ENCODE data around the gene EIF3A.
"Not testable (repeated sequence)": the region's sequence is repeated elsewhere in the genome, so short reads cannot be mapped to it uniquely, and the experiment has no call there.

EIF3A gene

DNA sequence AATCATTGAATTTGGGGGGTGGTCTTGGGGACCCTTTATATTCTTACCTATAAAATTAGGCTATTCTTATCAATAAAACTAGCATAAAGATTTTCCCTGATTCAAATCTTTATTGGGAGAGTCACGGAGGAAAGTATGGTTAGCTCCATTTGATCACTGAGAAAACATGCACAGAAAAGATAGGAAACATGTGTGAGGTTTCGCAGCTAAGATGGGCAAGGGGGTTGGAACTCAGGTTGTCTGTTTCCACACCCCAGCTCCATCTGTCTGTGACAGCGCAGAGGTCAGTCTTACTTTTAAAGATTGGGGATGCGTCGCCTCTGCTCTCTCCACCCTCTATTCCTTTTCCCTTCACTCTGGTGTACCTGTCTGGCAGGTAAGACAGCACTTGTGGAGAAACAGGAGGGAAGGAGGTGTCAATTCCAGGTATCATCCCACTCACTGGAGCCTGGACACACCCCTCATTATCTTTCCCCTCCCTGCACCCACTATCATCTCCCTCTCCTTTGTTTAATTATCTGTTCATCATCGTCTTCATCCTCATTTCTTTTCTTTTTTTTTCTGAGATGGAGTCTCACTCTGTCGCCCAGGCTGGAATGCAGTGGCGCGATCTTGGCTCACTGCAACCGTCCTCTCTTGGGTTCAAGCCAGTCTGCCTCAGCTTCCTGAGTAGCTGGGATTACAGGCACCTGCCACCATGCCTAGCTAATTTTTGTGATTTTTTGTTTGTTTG is 20.9 kb upstream of the EIF3A start:
- DNase-seq: no peak

DNA sequence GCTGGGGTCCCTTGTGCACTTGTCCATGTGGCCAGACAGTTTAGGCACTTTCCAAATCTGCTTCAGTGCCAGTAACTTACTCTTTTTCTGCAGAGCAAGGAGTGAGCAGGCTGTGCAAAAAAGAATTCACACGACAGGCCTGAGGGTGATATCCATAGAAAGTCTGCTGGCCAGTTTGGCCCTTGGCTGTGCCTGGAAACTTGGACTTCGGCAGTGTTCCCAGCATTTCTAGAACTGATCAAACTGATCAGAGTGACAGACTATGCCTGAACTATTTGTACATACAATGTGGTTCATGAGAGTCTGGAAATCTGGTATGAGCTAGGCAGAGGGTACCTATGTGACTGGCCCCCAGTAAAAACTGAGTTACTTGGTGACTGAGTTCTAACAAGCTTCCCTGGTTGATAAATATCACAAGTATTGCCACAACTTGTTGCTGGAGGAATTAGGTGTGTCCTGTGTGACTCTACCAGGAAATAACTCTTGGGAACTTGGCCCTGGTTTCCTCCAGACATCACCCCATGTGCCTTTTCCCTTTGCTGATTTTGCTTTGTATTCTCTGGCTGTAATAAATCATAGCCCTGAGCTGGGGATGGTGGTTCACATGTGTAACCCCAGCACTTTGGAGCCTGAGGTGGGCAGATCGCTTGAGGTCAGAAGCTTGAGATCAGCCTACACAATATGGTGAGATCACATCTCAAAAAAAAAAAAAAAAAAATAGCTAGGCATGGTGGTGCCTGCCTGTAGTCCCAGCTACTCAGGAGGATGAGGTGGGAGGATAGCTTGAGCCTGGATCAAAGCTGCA is 20.0 kb upstream of the EIF3A start:
- no peak for DNase-seq

DNA sequence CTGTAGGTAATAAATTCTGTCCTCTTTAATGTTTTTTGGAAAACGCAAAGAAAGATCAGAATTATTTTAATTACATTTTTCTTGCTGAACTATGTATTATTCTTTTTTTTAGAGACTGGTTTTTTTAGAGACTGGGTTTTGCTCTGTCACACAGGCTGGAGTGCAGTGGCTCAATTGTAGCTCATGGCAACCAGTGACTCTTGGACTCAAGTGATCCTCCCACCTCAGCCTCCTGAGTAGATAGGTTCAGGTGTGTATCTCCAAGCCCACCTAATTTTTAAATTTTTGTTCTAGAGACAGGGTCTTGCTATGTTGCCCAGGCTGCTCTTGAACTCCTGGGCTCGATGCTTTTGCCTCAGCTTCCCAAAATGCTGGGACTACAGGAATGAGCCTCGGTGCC is 18.0 kb upstream of the EIF3A start:
- DNase-seq: no peak

DNA sequence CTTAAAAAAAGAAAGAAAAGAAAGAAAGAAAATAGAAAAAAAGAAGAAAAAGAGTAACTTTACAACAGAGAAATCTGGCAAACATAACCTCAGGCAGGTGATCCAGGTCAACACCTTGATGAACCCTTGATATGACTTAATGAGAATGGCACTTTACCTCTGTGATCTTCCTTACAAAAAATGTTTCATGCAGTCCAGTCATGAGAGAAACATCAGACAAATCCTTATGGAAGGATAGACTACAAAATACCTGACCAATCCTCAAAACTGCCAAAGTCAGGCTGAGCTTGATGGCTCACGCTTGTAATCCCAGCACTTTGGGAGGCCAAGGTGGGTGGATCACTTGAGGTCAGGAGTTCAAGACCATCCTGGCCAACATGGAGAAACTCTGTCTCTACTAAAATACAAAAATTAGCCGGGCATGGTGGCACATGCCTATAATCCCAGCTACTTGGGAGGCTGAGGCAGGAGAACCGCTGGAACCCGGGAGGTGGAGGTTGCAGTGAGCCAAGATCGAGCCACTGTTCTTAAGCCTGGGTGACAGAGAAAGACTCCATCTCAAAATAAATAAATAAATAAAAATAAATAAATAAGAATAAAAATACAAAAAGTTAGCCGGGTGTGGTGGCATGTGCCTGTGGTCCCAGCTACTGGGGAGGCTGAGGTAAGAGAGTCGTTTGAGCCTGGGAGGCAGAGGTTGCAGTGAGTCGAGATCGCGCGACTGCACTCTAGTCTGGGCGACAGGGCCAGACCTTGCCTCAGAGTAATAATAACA is 16.2 kb upstream of the EIF3A start:
- DNase-seq: not testable (repeated sequence)

DNA sequence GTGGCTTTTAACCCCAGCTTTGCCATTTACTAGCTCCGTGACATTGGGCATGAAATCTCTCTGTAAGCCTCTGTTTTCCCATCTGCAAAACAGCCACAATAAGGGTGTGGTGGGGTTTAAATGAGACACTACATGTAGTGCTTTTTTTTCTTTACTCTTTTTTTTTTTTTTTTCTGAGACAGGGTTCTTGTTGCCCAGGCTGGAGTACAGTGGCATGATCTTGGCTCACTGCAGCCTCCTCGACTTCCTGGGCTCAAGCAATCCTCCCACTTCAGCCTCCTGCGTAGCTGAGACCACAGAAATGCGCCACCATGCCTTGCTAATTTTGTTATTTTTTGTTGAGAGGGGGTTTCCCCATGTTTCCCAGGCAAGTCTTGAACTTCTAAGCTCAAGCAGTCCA is 15.0 kb upstream of the EIF3A start:
- DNase-seq: peak; percentile 14

DNA sequence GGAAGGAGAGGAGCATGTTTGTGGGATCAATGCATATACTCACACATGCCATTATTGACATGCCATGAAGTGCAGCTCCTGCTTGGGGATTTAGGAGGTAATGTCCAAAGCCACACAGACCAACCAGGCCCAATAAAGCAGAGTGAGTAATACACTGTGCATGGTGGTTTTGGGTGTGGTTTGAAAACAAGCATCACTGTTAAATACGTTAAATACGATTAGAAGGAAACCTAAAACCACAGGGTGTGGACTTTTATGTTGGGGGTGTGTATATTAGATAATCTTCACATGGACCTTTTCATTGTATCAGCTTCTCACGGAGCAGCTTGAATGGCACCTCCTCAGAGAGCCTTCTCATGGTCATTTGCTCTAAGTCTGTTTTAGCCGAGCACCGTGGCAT is 10.4 kb upstream of the EIF3A start:
- DNase-seq: peak; percentile 54

DNA sequence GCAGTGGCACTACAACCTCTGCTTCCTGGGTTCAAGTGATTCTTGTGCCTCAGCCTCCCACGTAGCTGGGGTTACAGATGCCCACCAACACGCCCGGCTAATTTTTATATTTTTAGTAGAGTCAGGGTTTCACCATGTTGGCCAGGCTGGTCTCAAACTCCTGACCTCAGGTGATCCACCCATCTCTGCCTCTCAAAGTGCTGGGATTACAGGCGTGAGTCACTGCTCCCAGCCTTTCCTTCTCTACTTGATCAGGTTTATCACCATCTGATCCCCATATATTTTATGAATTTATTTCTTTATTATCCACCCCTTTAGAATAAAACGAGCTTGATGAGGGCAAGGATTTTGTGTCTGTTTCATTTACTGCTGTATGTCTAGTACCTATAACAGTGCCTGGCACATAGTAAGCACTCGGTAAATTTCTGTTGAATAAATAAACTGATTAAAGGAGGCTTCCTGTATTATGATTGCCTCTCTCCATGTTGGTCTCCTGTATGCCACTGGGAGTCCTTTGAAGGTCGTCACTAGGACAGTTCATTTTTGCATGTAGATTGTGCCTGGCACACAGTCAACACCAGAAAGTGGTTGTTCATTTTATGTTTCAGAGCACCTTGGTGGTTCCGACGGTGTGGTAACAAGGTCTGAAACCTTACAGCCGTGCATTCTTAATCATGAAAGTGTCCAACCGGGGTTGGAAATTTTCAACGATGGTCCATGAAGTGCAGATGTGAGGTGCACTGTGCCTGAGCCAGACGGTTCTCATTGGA is 9.6 kb upstream of the EIF3A start:
- DNase-seq: peak; percentile 42

DNA sequence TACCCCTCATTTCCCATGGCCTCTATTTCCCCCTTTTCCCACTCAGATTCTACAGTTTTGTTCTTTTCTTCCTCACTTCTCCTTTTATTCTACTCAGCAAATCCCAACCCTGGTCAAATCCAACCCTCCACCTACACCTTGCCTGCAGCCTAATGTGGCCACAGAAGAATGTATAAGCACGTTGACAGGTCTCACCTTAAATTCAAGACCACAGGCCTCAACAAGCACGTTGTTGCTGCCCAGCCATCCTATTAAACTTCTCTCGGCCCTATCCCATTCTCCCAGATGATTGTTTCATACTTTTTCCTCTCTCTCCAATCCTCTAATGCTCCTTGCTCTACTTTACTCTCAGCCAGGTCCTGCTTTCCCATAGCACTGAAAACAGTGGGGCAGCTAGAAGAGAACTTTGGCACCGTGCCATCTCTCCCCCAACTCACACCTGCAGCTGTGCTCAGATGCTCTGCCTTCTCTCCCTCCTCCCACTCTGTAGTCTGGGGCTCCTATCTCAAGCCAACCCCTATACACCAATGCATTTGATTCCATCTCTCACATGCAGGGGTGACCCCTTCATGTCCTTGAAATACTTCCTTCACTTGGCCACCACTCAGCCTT is 6.8 kb upstream of the EIF3A start:
- no peak for DNase-seq

DNA sequence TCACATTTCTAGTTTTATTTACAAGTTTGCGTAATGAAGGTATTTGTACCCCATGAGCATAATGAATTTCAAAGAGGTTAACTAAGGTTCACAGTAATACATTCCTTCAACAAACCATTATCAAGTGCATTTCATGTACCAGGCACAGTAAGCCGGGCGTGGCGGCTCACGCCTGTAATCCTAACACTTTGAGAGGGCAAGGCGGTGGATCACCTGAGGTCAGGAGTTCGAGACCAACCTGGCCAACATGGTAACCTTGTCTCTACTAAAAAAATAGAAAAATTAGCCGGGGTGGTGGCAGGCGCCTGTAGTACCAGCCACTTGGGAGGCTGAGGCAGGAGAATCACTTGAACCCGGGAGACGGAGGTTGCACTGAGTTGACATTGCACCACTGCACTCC is 4.3 kb upstream of the EIF3A start:
- DNase-seq: no peak

DNA sequence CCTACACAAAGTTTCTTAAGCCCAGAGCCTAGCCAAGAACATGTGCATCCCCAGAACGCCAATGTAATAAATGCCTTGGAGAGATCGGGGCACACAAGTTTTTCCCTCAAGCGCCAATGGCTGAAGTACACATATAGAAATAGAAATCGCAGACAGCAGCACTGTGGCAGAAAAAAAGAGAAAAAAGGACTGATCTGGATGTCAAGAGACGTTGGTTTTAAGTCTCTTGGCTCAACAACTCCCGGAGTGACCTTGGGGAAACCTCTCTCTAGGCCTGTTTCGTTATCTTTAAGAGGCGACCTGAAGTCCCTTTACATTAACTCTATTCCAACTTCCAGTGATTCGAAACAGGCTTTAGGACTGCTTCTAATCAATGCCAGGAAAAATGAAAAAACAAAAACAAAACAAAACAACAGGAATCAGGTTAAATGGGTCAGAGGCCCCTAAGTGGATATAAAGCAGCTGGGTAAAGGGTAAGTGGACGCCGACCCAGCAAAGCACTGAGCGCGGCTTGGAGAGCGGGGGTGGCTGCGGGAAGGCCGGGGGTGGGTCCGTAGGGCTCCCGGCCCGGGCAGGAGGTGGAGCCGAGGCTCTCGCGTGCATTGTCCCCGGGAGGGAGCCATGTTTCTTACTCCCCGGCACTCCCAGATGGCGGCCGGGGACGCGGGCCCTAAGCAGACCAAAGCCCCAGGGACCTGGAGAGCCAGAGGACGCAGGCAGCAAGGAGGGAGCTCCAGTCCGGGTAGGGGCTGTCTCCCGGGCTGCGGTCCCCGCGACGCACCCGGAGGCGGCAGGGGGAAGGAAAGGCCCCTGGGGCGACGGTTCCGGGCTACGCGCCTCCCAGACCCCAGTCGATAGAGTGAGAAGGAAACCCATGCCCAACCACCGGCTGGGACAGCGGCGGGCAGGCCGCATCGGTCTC is 757 bp downstream of the EIF3A start:
- peak; percentile 67 for DNase-seq

DNA sequence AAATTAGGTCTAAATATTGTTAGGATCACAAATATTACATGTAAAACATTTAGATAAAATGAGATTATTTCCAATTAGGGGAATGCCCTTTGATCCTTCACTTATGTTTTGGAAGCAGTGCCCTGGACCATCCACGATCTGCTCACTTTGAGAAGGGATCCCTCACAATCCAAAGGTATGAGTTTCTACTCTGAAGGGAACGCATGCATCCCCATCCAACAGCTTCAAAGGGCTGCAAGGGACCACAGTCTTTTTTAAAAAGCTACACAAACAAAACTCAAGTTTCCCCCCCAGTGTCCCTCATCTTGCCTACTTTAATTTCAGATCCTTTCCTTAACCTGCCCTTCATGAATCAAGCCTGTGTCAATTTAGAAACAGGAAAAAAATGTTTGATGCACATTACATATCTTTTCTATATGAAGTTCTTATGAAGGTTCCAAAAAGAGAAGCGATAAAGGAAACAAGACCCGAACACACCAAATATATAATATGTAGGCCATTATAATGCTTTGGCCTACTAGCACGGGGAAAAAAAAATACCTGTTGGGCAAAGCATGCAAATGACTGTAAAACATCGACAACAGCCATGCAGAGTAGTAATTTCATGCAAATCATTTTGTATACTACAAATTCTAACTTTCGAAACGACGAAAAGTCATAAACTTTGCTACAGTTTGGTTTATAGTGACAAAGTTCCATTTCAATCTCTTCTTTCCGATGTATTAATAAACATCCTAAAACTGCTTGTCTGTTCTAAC is 2.0 kb downstream of the EIF3A start:
- no peak for DNase-seq

DNA sequence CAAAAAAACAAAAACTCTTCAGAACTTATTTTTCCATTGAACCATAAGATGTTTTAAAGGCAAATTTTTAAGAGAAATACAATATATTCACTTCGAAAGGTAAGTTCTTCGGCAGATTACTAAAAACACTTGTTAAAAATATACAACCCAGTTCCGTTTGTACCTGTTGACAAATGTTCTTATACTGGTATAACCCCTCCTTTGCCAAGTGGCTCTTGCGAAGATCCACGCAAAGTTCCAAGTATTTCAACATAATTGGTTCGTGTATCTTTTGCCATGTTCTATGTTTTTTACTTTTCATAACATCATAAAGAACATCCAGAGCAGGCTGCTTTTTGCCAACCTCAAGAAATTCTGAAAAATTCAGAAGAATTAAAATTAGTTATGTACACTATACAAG is 7.0 kb downstream of the EIF3A start:
- DNase-seq: no peak

DNA sequence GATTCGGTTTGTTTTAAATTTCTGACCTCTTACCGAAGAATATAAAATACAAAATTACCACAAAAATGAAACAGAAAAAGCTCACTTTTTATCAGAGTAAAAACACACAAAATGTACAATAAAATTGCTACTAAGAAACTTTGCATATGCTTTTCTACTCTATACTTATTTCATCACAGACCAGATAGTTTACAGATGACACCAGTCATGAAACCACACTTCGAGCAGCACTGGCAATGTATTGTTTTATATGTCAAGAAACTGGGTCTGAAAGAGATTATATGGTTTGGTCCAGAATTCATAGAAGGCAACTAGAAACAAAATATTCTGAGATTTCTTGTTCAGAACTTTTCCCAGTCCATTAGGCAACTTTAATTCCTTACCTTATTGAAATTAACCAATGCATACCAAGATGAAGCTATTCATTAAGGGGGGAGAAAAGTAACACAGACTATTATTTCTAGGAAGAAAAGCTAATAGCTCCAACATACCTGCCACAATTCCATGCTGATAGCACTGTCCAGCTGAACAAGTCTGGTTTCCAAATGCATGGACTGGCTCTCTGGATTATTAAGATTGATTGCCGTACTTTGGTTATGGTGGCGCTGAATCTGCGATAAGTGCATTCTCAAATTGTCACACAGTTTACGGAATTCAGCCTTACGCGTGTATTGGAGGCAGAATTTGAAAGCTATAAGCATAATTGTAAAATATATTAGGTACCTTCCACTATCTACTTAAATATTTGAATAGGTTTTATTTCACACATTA is 10.0 kb downstream of the EIF3A start:
- no peak for DNase-seq

DNA sequence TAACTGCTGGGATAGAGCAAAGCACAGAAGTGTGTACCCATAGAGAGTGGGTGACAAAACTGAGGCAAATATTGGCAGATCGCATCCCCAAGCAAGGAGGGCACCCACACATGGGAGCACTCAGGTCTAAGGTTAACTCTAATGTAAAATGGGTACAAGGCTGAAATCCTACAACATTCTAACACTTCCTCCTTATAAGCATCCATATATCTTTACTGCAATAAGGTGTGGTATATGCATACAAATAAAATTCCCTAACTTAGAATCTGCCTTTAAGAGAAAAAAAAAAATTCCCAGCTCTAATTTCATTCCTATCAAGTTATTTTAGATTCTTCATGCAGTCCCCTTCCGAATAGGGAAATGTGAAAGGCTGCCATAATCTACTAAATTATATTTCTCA is 18.7 kb downstream of the EIF3A start:
- no peak for DNase-seq

DNA sequence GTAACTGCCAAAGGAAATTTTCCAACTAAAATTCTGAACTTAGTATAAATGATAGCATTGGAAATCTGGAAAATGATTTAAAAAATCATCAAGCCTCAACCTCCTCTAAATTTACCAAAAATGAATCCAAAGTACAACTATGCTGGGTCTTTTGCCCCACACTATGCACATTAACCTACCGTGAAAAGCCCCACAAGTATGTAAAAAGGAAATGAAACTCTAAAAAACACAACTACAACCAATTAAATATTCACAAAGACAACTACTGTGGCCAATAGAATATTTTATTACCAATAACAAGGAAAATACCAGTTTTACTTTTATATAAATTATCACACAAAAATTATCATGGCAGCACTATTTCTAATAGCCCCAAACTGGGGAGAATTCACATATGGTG is 19.3 kb downstream of the EIF3A start:
- DNase-seq: no peak

DNA sequence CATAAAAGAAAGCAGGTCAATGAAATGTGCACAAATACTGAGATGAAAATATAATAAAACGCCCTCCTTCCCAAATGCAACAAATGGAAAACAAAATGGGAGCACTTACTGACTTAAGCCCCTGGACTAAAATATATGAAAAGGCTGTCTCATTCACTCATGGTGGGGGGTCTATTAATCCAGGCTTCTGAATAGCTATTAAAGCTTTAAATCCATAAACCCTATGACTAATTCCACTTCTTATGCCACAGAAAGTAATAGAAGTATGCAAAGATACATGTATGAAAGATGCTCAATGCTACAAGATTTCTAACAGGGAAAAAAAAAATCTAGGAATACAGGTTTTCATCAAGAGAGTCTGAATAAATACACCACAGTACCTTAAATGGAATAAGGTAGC is 20.5 kb downstream of the EIF3A start:
- DNase-seq: no peak

DNA sequence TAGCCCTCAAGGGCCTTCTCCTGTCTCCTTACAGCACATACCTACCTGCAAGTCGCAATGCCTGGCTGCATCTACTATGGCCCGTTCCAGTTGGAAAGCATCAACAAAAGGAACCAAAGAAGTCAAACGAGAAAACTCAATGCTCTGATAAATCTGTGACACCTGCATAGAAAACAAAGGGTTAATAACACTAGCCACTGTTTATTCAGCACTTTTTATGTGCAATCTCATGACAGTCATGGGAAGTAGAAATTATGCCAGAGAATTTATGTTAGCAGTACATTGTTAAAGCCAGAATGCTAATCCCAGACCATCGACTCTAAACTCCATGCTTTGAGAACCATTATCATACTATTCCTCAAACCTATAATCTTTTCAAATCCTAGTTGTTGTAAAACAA is 21.1 kb downstream of the EIF3A start:
- no peak for DNase-seq

DNA sequence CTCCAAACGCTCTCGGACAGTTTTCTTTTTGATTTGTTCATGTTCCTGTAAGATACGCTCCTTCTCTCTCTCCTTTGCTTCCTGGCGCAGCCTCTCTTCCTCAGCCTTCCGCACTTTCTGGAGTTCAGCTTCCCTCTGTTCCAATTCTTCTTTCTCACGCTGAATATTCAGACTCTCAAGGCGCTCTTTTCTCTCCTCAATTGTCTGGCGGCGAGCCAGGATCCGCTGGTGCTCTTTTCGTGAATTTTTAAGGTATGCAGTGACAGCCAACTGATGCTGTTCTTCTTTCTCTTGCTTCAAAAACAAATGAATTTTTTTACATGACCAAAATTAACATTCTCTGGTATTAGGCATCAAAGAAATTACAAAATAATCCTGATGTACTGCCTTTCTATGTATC is 22.6 kb downstream of the EIF3A start:
- DNase-seq: no peak

DNA sequence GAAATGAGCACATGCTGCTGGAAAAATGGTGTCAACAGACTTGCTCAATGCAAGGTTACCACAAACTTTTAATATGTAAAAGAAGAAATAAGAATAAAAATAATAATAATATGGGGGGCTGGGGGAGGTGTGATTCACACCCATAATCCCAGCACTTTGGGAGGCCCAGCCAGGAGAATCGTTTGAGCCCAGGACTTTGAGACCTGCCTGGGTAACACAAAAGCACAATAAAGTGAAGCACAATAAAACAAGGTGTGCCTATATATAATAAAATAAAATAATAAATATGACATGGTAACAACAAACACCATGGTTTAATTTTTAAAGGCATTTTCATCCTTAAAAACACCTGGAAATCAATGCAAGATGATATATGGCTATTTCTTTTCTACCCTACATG is 25.1 kb downstream of the EIF3A start:
- DNase-seq: no peak

DNA sequence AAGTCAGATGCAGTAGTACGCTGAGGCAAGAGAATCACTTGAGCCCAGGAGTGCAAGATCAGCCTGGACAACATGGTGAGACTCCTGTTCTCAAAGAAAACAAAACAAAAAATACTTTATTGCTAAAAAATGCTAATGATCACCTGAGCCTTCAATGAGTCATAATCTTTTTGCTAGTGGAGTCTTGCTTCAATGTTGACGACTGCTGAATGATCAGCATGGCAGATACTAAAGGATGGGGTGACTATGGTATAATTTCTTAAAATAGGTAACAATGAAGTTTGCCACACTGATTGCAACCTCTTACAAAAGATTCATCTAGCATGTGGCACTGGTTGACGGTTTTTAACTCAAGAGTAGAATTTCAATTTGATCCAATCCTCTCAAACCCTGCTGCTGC is 28.8 kb downstream of the EIF3A start:
- no peak for DNase-seq

Data from CD4-positive, alpha-beta T cell treated with Interleukin-6 for 4 hours (primary cell).